B cell (primary cell): Measurements from ENCODE around the gene PCDHA8. TPM values are rescaled to one million over a fixed set of nuclear protein-coding genes. Genes with fewer than 3 reads are reported as not detected.
"Not testable (repeated sequence)": the region's sequence is repeated elsewhere in the genome, so short reads cannot be mapped to it uniquely, and the experiment has no call there.

ENCODE experiments used
- ATAC-seq: fragments of 200-7000 bp; cut with Tn5 transposase; one replicate; pipeline ENCODE4 v1.10.0; 2021; ENCODE audit warnings: low read depth, mild to moderate bottlenecking, moderate number of reproducible peaks, moderate library complexity
- CTCF ChIA-PET: fragments of 350-600 bp; sonication (Branson Sonifier 250); formaldehyde crosslinking; loops from one replicate; lab custom pipeline; 2021; ENCODE audit warnings: antibody characterized with exemption, inconsistent platforms; lab: Charles Lee
- POLR2A ChIA-PET: fragments of 350-600 bp; sonication (Branson Sonifier 250); formaldehyde crosslinking; loops from one replicate; lab custom pipeline; 2021; ENCODE audit warnings: antibody characterized with exemption; lab: Charles Lee
- DNase-seq: peaks from one replicate; pipeline ENCODE4 v3.0.0; 2013
- H2AFZ ChIP-seq: 2 replicates; pipeline ENCODE4 v1.6.1; 2012; ENCODE audit warnings: mild to moderate bottlenecking, low read depth, low read length; ENCODE audit not compliant: insufficient read depth, poor library complexity, severe bottlenecking
- H3K27ac ChIP-seq, 2 donors: 1 replicate in 1 of 2; 2 replicates in 1 of 2; pipeline ENCODE4 v1.5.1; 2012 to 2013; ENCODE audit warnings: low read length in 2 of 2, mild to moderate bottlenecking in 2 of 2, moderate library complexity in 1 of 2
- H3K27me3 ChIP-seq, 4 experiments: fragments of 200-600 bp in 1 of 4; sonication (generic) in 1 of 4; replicated peaks in 1 of 4; 1 replicate in 2 of 4; 2 replicates in 2 of 4; pipeline versions ENCODE4 v1.6.1 to v1.7.0; 2013 to 2016; ENCODE audit warnings: low read length in 3 of 4, mild to moderate bottlenecking in 2 of 4, mixed read lengths in 1 of 4, moderate library complexity in 1 of 4; ENCODE audit not compliant: insufficient read depth in 4 of 4, control insufficient read depth in 3 of 4; ENCODE audit errors: control extremely low read depth in 1 of 4
- H3K36me3 ChIP-seq, 2 experiments: replicated peaks in 1 of 2; 1 replicate in 1 of 2; 2 replicates in 1 of 2; pipeline versions ENCODE4 v1.6.1 to v1.7.1; 2013; ENCODE audit warnings: low read length in 1 of 2; ENCODE audit not compliant: insufficient read depth in 2 of 2, control insufficient read depth in 1 of 2; ENCODE audit errors: control extremely low read depth in 1 of 2, extremely low read depth in 1 of 2
- H3K4me1 ChIP-seq, 2 donors: fragments of 200-600 bp in 1 of 2; sonication (generic) in 1 of 2; 1 replicate in 1 of 2; 2 replicates in 1 of 2; pipeline versions ENCODE4 v1.5.1 to v1.6.1; 2013 to 2017; ENCODE audit warnings: low read length in 2 of 2; ENCODE audit not compliant: control insufficient read depth in 2 of 2, insufficient read depth in 2 of 2
- H3K4me2 ChIP-seq: replicated peaks from 2 replicates; pipeline ENCODE3; 2012; ENCODE audit warnings: mild to moderate bottlenecking, low read depth, low read length; ENCODE audit not compliant: poor library complexity, severe bottlenecking
- H3K4me3 ChIP-seq, 5 experiments: fragments of 200-600 bp in 1 of 5; sonication (generic) in 1 of 5; 1 replicate in 3 of 5; 2 replicates in 2 of 5; pipeline versions ENCODE4 v1.5.1 to v1.7.0; 2011 to 2016; ENCODE audit warnings: low read length in 4 of 5, mild to moderate bottlenecking in 4 of 5, low read depth in 2 of 5, control low read depth in 1 of 5, moderate library complexity in 1 of 5; ENCODE audit not compliant: insufficient read depth in 1 of 5; ENCODE audit errors: control extremely low read depth in 1 of 5, extremely low read depth in 1 of 5
- H3K79me2 ChIP-seq: fragments of 200-600 bp; sonication (generic); one replicate; pipeline ENCODE4 v1.6.0; 2016; ENCODE audit warnings: low read length; ENCODE audit not compliant: control insufficient read depth, insufficient read depth
- H3K9ac ChIP-seq: fragments of 200-600 bp; sonication (generic); 2 replicates; pipeline ENCODE4 v1.6.1; 2017; ENCODE audit warnings: mild to moderate bottlenecking, low read length, moderate library complexity
- H3K9me3 ChIP-seq, 3 donors: one replicate each; pipeline versions ENCODE4 v1.6.1 to v1.7.1; 2013; ENCODE audit warnings: low read length in 2 of 3; ENCODE audit not compliant: control insufficient read depth in 2 of 3, insufficient read depth in 1 of 3; ENCODE audit errors: control extremely low read depth in 1 of 3
- H4K20me1 ChIP-seq: 2 replicates; pipeline ENCODE4 v1.6.0; 2012; ENCODE audit warnings: mild to moderate bottlenecking, low read length; ENCODE audit not compliant: insufficient read depth, control insufficient read depth, poor library complexity, severe bottlenecking
- H3K27ac Mint-ChIP-seq: one replicate; pipeline ENCODE4 v1.8.0; 2021; ENCODE audit warnings: mixed read lengths
- H3K27me3 Mint-ChIP-seq: one replicate; pipeline ENCODE4 v1.8.0; 2021; ENCODE audit warnings: mixed read lengths
- H3K4me1 Mint-ChIP-seq: one replicate; pipeline ENCODE4 v1.8.0; 2021; ENCODE audit warnings: mixed read lengths
- H3K4me3 Mint-ChIP-seq: one replicate; pipeline ENCODE4 v1.8.0; 2021; ENCODE audit warnings: mixed read lengths
- H3K9me3 Mint-ChIP-seq: one replicate; pipeline ENCODE4 v1.8.0; 2022; ENCODE audit warnings: mixed read lengths; ENCODE audit not compliant: insufficient read depth
- EZH2 ChIP-seq: IDR thresholded peaks from 2 replicates; pipeline ENCODE4 v1.6.1; 2012; ENCODE audit warnings: borderline replicate concordance, low read depth, mild to moderate bottlenecking, moderate library complexity, low read length; ENCODE audit not compliant: insufficient read depth, poor library complexity, severe bottlenecking
- WGBS: methylation state at CpG from one replicate; pipeline ENCODE4 v1.1.5; 2013; ENCODE audit warnings: missing lambda C conversion rate; ENCODE audit not compliant: insufficient coverage; 5-methylcytosine and 5-hydroxymethylcytosine counted together
- intact Hi-C: fragments of 100-400 bp; cut with micrococcal nuclease; formaldehyde crosslinking; loops from one replicate; pipeline ENCODE4 v1.10.0; 2022
- polyA plus RNA-seq: library from polyadenylated mRNA; depleted of rRNA; stranded (reverse); fragments of >200 nt; gene quantifications from 2 replicates; pipeline ENCODE4 v1.2.3, GENCODE V29; 2012
- total RNA-seq, 2 donors: library from RNA; stranded (reverse); fragments of 120-200 nt in 1 of 2; gene quantifications; 1 replicate in 1 of 2; 2 replicates in 1 of 2; pipeline versions ENCODE4 v1.2.3 to v1.2.4, GENCODE V29; 2013 to 2022
- TF ChIP-seq, protein P1 (sequence below): fragments of 200-600 bp; IDR thresholded peaks from one replicate; pipeline ENCODE4 v1.8.0; 2022; ENCODE audit warnings: antibody characterized with exemption, mild to moderate bottlenecking

The PCDHA8 gene
- total and polyA plus RNA-seq, 2 donors (not counting 1 experiment from before 2014, with no cell fraction given), result not detected

DNA sequence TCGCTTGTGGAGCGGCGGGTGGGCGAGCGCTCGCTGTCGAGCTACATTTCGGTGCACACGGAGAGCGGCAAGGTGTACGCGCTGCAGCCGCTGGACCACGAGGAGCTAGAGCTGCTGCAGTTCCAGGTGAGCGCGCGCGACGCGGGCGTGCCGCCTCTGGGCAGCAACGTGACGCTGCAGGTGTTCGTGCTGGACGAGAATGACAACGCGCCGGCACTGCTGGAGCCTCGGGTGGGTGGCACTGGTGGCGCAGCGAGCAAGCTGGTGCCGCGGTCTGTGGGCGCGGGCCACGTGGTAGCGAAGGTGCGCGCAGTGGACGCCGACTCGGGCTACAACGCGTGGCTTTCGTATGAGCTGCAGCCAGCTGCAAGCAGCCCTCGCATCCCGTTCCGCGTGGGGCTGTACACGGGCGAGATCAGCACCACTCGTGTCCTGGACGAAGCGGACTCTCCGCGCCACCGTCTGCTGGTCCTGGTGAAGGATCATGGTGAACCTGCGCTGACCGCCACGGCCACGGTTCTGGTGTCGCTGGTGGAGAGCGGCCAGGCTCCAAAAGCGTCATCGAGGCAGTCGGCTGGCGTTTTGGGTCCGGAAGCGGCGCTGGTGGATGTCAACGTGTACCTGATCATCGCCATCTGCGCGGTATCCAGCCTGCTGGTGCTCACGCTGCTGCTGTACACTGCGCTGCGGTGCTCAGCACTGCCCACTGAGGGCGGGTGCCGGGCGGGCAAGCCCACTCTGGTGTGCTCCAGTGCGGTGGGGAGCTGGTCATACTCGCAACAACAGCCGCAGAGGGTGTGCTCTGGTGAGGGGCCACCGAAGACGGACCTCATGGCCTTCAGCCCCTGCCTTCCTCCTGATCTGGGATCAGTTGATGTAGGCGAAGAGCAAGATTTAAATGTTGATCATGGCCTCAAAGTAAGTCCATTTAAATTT, 2.1 kb downstream of the PCDHA8 start:
- no peak overlapping the region for H2AFZ ChIP-seq
- ChIA-PET CTCF (interaction anchor here (0.7 kb wide), 1 partner anchor 16 kb away, joined by 3 read pairs; no protein-coding TSS in a partner anchor), POLR2A (no interaction called here)
- H3K4me1 ChIP-seq, result no peaks in the 10 kb centered on the region
- H4K20me1 ChIP-seq, result no peaks in the 10 kb centered on the region
- no peaks in the 10 kb centered on the region for H3K79me2 ChIP-seq
- peaks cover 2 to 31% (median 13%) of the 10 kb centered on the region in 3 donors for H3K9me3 ChIP-seq
- H3K27me3 Mint-ChIP-seq, result peaks cover 18% of the 10 kb centered on the region
- ATAC-seq (no peak), DNase-seq (no peak)
- H3K27me3 ChIP-seq, result peaks cover 0 to 5% (median 2%) of the 10 kb centered on the region in 4 experiments
- H3K4me3 ChIP-seq, result no peak overlapping the region
- H3K36me3 ChIP-seq, result no peaks in the 10 kb centered on the region
- no peak overlapping the region for H3K27ac Mint-ChIP-seq
- intact Hi-C loops, result no loop called here
- no peak overlapping the region for H3K9ac ChIP-seq
- H3K27ac ChIP-seq, result no peak overlapping the region
- H3K4me3 Mint-ChIP-seq, result no peak overlapping the region
- H3K4me2 ChIP-seq, result no peak overlapping the region
- TF ChIP-seq EZH2, result no peak
- TF ChIP-seq, protein P1, sequence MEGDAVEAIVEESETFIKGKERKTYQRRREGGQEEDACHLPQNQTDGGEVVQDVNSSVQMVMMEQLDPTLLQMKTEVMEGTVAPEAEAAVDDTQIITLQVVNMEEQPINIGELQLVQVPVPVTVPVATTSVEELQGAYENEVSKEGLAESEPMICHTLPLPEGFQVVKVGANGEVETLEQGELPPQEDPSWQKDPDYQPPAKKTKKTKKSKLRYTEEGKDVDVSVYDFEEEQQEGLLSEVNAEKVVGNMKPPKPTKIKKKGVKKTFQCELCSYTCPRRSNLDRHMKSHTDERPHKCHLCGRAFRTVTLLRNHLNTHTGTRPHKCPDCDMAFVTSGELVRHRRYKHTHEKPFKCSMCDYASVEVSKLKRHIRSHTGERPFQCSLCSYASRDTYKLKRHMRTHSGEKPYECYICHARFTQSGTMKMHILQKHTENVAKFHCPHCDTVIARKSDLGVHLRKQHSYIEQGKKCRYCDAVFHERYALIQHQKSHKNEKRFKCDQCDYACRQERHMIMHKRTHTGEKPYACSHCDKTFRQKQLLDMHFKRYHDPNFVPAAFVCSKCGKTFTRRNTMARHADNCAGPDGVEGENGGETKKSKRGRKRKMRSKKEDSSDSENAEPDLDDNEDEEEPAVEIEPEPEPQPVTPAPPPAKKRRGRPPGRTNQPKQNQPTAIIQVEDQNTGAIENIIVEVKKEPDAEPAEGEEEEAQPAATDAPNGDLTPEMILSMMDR, result no peak
- peaks cover 6% of the 10 kb centered on the region for H3K9me3 Mint-ChIP-seq
- 59% methylated on average over 86 of the region's 87 CpGs for WGBS
- H3K4me1 Mint-ChIP-seq, result no peaks in the 10 kb centered on the region

DNA sequence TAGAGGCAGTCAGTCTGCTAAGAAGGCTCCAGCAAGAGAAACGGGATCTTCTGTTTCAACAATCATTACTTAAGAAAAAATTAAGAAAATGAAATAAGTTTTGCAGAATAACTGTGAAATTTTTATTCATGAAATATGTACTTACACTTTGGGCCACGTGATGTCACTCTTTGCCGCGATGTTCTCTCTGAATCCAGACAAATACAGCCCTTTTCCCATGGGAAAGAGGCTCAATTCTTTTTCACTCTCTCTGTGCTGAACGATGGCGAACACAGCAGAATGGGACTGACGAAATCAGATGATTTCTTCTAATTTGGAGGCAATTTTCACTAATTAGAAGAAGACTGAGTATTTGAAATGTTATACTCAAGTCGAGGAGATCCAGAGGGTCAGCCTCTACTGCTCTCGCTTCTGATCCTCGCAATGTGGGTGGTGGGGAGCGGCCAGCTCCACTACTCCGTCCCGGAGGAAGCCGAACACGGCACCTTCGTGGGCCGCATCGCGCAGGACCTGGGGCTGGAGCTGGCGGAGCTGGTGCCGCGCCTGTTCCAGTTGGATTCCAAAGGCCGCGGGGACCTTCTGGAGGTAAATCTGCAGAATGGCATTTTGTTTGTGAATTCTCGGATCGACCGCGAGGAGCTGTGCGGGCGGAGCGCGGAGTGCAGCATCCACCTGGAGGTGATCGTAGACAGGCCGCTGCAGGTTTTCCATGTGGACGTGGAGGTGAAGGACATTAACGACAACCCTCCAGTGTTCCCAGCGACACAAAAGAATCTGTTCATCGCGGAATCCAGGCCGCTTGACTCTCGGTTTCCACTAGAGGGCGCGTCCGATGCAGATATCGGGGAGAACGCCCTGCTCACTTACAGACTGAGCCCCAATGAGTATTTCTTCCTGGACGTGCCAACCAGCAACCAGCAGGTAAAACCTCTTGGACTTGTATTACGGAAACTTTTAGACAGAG, 7.4 kb downstream of the PCDHA8 start, which contains the start of gene PCDHA9:
Gene PCDHA9 (plus strand): TSS at position 244 of the 964 bp plus-strand sequence. CDS start 114 bp downstream, at position 358.
- Histone ChIP-seq H3K9me3 (peaks cover 2 to 25% (median 10%) of the 10 kb centered on the region in 3 donors), H3K27me3 (peaks cover 0 to 12% (median 3%) of the 10 kb centered on the region in 4 experiments)
- H3K9ac ChIP-seq, H2AFZ ChIP-seq, H3K36me3 ChIP-seq, H3K27ac ChIP-seq, H3K9me3 Mint-ChIP-seq, H3K79me2 ChIP-seq, H3K27ac Mint-ChIP-seq, H3K4me1 ChIP-seq, H3K4me3 ChIP-seq, H4K20me1 ChIP-seq, DNase-seq, CTCF ChIA-PET, POLR2A ChIA-PET, H3K4me1 Mint-ChIP-seq, H3K4me2 ChIP-seq, H3K4me3 Mint-ChIP-seq, H3K27me3 Mint-ChIP-seq, ATAC-seq, intact Hi-C loops: not testable (repeated sequence)
- 34% methylated on average over 27 of the region's 48 CpGs for WGBS
